CD14-positive monocyte (primary cell): ENCODE results near the gene TUBB. TPM values are rescaled to one million over a fixed set of nuclear protein-coding genes. Genes with fewer than 3 reads are reported as not detected.
A peak's percentile ranks its signal among the peaks of the same experiment; 100 is the strongest.

ENCODE experiments used
- DNase-seq, 3 donors: peaks; one replicate each; pipeline ENCODE4 v3.0.0-alpha.2; 2011 to 2022
- H2AFZ ChIP-seq: 2 replicates; pipeline ENCODE4 v1.6.0; 2012; ENCODE audit warnings: mild to moderate bottlenecking, low read depth, low read length, inconsistent platforms; ENCODE audit not compliant: insufficient read depth, poor library complexity, severe bottlenecking
- H3K27ac ChIP-seq, 2 donors: 1 replicate in 1 of 2; 2 replicates in 1 of 2; pipeline ENCODE4 v1.5.1; 2012 to 2013; ENCODE audit warnings: low read length in 2 of 2, control low read depth in 1 of 2, inconsistent platforms in 1 of 2, low read depth in 1 of 2, mild to moderate bottlenecking in 1 of 2
- H3K27me3 ChIP-seq, 2 donors: one replicate each; pipeline versions ENCODE4 v1.6.0 to v1.6.1; 2011 to 2013; ENCODE audit warnings: low read length in 2 of 2; ENCODE audit not compliant: control insufficient read depth in 2 of 2, insufficient read depth in 2 of 2
- H3K36me3 ChIP-seq, 2 donors: replicated peaks in 1 of 2; 1 replicate in 1 of 2; 2 replicates in 1 of 2; pipeline versions ENCODE4 v1.5.1 to v1.6.1; 2012 to 2013; ENCODE audit warnings: low read length in 2 of 2, control low read depth in 1 of 2, inconsistent platforms in 1 of 2, mild to moderate bottlenecking in 1 of 2; ENCODE audit not compliant: insufficient read depth in 2 of 2, control insufficient read depth in 1 of 2
- H3K4me1 ChIP-seq, 2 donors: 1 replicate in 1 of 2; 2 replicates in 1 of 2; pipeline versions ENCODE4 v1.5.1 to v1.6.1; 2012 to 2013; ENCODE audit warnings: low read length in 2 of 2, control low read depth in 1 of 2, inconsistent platforms in 1 of 2, mild to moderate bottlenecking in 1 of 2, moderate library complexity in 1 of 2; ENCODE audit not compliant: insufficient read depth in 2 of 2, control insufficient read depth in 1 of 2
- H3K4me2 ChIP-seq: replicated peaks from 2 replicates; pipeline ENCODE3; 2012; ENCODE audit warnings: low read length, moderate library complexity, mild to moderate bottlenecking; ENCODE audit not compliant: poor library complexity, severe bottlenecking; ENCODE audit errors: extremely low read depth
- H3K4me3 ChIP-seq, 3 experiments: fragments of 200-600 bp in 1 of 3; sonication (generic) in 1 of 3; replicated peaks in 1 of 3; 1 replicate in 2 of 3; 2 replicates in 1 of 3; pipeline ENCODE4 v1.5.1; 2011 to 2013; ENCODE audit warnings: low read length in 3 of 3, mild to moderate bottlenecking in 3 of 3, control low read depth in 2 of 3, low read depth in 2 of 3, inconsistent platforms in 1 of 3, moderate library complexity in 1 of 3
- H3K79me2 ChIP-seq: 2 replicates; pipeline ENCODE4 v1.6.0; 2012; ENCODE audit warnings: mild to moderate bottlenecking, control low read depth, inconsistent platforms, low read length, moderate library complexity; ENCODE audit not compliant: insufficient read depth
- H3K9ac ChIP-seq: 2 replicates; pipeline ENCODE4 v1.6.0; 2017; ENCODE audit warnings: low read length, mild to moderate bottlenecking; ENCODE audit not compliant: insufficient read depth, poor library complexity, severe bottlenecking
- H3K9me3 ChIP-seq, 2 donors: replicated peaks in 1 of 2; 1 replicate in 1 of 2; 2 replicates in 1 of 2; pipeline versions ENCODE4 v1.5.1 to v1.6.1; 2012 to 2013; ENCODE audit warnings: low read length in 2 of 2, control low read depth in 1 of 2; ENCODE audit not compliant: control insufficient read depth in 1 of 2, insufficient read depth in 1 of 2
- H4K20me1 ChIP-seq: 2 replicates; pipeline ENCODE4 v1.6.0; 2012; ENCODE audit warnings: mild to moderate bottlenecking, low read length, control low read depth, moderate library complexity; ENCODE audit not compliant: insufficient read depth
- H3K27ac Mint-ChIP-seq, 7 donors: one replicate each; pipeline ENCODE4 v1.8.0; 2020; ENCODE audit warnings: mild to moderate bottlenecking in 7 of 7, mixed read lengths in 7 of 7, moderate library complexity in 6 of 7, inconsistent platforms in 2 of 7
- H3K27me3 Mint-ChIP-seq, 3 donors: one replicate each; pipeline ENCODE4 v1.8.0; 2021 to 2022; ENCODE audit warnings: low read depth in 3 of 3, mild to moderate bottlenecking in 3 of 3, mixed read lengths in 3 of 3, moderate library complexity in 3 of 3, inconsistent platforms in 1 of 3
- H3K36me3 Mint-ChIP-seq, 2 donors: one replicate each; pipeline ENCODE4 v1.8.0; 2020; ENCODE audit warnings: mixed read lengths in 2 of 2, inconsistent platforms in 1 of 2, mild to moderate bottlenecking in 1 of 2
- H3K4me1 Mint-ChIP-seq: one replicate; pipeline ENCODE4 v1.8.0; 2020; ENCODE audit warnings: mild to moderate bottlenecking, mixed read lengths
- H3K4me3 Mint-ChIP-seq, 2 donors: one replicate each; pipeline ENCODE4 v1.8.0; 2020; ENCODE audit warnings: mild to moderate bottlenecking in 2 of 2, mixed read lengths in 2 of 2, moderate library complexity in 1 of 2
- H3K9me3 Mint-ChIP-seq, 7 donors: one replicate each; pipeline ENCODE4 v1.8.0; 2020 to 2022; ENCODE audit warnings: mixed read lengths in 7 of 7, mild to moderate bottlenecking in 6 of 7, moderate library complexity in 6 of 7, inconsistent platforms in 2 of 7
- WGBS: methylation state at CpG from one replicate; pipeline ENCODE4 v1.1.5; 2013; ENCODE audit warnings: missing lambda C conversion rate; ENCODE audit not compliant: insufficient coverage; 5-methylcytosine and 5-hydroxymethylcytosine counted together
- intact Hi-C, 2 donors: fragments of 100-400 bp; cut with micrococcal nuclease; formaldehyde crosslinking; loops; one replicate each; pipeline versions ENCODE4 v1.15.0 to v1.15.1; 2023
- polyA plus RNA-seq, 3 donors: library from polyadenylated mRNA; depleted of rRNA in 1 of 3; unstranded in 2 of 3; stranded (reverse) in 1 of 3; fragments of 300-500 nt in 2 of 3; fragments of >200 nt in 1 of 3; fragmentation: Illumina TruSeq in 2 of 3; gene quantifications; 1 replicate in 2 of 3; 2 replicates in 1 of 3; pipeline ENCODE4 v1.2.3, GENCODE V29; 2012 to 2021
- TF ChIP-seq, protein P1 (sequence below): fragments of 200-600 bp; IDR thresholded peaks from one replicate; pipeline ENCODE4 v1.8.0; 2022; ENCODE audit warnings: antibody characterized with exemption, mild to moderate bottlenecking

TUBB gene
- polyA plus RNA-seq, 3 donors, result 48.4 to 130 (median 57.0) TPM

DNA sequence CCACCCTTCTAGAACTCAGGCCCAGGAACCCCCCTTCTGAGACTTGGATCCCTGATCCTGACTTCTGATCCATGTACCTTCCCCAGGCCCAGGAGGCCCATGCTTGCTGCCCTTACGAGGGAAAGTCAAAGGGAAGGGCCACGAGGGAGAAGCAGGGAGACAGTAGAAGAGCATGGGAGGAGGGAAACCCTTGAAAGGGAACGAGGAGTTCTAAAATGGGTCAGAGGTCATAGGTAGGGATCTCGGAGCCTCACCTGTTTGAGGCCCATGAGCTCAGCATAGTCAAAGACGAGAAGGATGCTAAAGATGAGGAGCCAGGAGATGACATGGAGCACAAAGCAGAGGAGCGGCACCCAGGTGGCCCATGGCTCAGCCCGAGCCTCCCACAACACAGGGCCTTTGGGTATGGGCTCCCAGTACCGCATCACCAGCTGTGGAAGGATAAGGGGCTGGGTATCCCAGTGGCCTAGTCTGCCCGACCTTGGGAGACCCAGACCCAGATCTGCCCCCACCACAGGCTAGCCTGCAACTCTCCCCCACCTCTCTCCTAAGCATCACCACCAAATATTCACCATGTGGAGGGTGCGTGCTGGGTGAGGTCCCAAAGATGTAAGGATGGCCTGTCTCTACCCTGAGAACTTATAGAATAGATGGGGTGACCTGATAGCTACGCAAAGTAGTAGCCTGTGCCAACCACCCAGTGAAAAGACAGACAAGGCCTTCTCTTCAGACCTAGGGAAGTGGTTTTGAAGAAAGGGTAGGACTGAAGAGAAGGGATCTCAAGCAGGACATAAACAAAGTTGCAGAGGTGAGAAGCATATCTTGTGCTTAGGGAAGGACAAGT is 30.9 kb upstream of the TUBB start:
- Histone ChIP-seq H3K9me3 (no peaks in the 10 kb centered on the region), H3K36me3 (no peaks in the 10 kb centered on the region), H4K20me1 (peaks cover 22% of the 10 kb centered on the region), H3K4me1 (peaks cover 42 to 51% of the 10 kb centered on the region in 2 donors), H3K27me3 (no peaks in the 10 kb centered on the region), H3K4me2 (peak overlapping the region; percentile 100), H3K27ac (peak overlapping the region; percentile 99), H2AFZ (no peak overlapping the region), H3K79me2 (peaks cover 61% of the 10 kb centered on the region), H3K4me3 (peak overlapping the region in 1 of 3 experiments; percentile 100), H3K9ac (no peak overlapping the region)
- DNase-seq, result no peak
- peaks cover 48% of the 10 kb centered on the region for H3K4me1 Mint-ChIP-seq
- peaks cover 10 to 13% of the 10 kb centered on the region in 2 donors for H3K36me3 Mint-ChIP-seq
- intact Hi-C loops, result no loop called here
- WGBS, result 84% methylated on average over 4 of the region's 11 CpGs
- TF ChIP-seq, protein P1, sequence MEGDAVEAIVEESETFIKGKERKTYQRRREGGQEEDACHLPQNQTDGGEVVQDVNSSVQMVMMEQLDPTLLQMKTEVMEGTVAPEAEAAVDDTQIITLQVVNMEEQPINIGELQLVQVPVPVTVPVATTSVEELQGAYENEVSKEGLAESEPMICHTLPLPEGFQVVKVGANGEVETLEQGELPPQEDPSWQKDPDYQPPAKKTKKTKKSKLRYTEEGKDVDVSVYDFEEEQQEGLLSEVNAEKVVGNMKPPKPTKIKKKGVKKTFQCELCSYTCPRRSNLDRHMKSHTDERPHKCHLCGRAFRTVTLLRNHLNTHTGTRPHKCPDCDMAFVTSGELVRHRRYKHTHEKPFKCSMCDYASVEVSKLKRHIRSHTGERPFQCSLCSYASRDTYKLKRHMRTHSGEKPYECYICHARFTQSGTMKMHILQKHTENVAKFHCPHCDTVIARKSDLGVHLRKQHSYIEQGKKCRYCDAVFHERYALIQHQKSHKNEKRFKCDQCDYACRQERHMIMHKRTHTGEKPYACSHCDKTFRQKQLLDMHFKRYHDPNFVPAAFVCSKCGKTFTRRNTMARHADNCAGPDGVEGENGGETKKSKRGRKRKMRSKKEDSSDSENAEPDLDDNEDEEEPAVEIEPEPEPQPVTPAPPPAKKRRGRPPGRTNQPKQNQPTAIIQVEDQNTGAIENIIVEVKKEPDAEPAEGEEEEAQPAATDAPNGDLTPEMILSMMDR, result no peak
- H3K4me3 Mint-ChIP-seq, result peak overlapping the region; percentile 97 to 99
- peak overlapping the region; percentile 93 to 99 (median 98) for H3K27ac Mint-ChIP-seq
- H3K27me3 Mint-ChIP-seq, result peaks cover 0 to 4% (median 0%) of the 10 kb centered on the region in 3 donors
- no peaks in the 10 kb centered on the region for H3K9me3 Mint-ChIP-seq

DNA sequence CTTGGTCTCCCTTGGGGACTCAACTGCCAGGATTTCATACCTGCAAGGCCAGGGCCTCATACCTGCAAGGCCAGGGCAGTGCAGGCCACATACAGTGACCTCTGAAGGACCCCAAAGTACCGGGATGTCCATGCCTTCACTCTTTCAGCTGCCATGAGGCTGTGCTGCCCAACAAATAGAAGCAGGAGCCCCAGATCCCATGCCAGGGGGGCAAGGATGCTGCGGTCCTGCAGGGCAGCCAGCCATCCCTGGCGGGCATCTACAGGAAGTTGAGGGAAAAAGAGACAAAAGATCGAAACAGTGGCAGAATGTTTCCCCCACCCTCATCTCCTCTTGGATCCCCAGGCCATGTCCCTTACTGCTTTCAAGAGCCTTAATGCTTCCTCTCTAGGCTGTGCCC is 30.2 kb upstream of the TUBB start:
- Histone ChIP-seq H3K9ac (peak overlapping the region; percentile 66), H4K20me1 (peaks cover 14% of the 10 kb centered on the region), H3K9me3 (no peaks in the 10 kb centered on the region), H2AFZ (peak overlapping the region; percentile 89), H3K4me1 (peaks cover 42 to 49% of the 10 kb centered on the region in 2 donors), H3K27ac (peak overlapping the region; percentile 51 to 99), H3K27me3 (no peaks in the 10 kb centered on the region), H3K79me2 (peaks cover 54% of the 10 kb centered on the region), H3K4me3 (peak overlapping the region; percentile 70 to 100 (median 95)), H3K36me3 (no peaks in the 10 kb centered on the region), H3K4me2 (peak overlapping the region; percentile 100)
- DNase-seq, result no peak
- no peaks in the 10 kb centered on the region for H3K9me3 Mint-ChIP-seq
- H3K4me3 Mint-ChIP-seq, result peak overlapping the region; percentile 97 to 99
- peaks cover 9 to 10% of the 10 kb centered on the region in 2 donors for H3K36me3 Mint-ChIP-seq
- peaks cover 0 to 4% (median 0%) of the 10 kb centered on the region in 3 donors for H3K27me3 Mint-ChIP-seq
- peak overlapping the region; percentile 93 to 99 (median 98) for H3K27ac Mint-ChIP-seq
- WGBS, result 61% methylated on average over 2 of the region's 4 CpGs
- peaks cover 46% of the 10 kb centered on the region for H3K4me1 Mint-ChIP-seq
- intact Hi-C loops, result no loop called here
- TF ChIP-seq, protein P1, result no peak
